Measurements from ENCODE around the gene SEC24D.

GRCh38 chr4:118721752-118722151 is 114.2 kb downstream of the SEC24D start:
- TF ChIP-seq, protein P1, sequence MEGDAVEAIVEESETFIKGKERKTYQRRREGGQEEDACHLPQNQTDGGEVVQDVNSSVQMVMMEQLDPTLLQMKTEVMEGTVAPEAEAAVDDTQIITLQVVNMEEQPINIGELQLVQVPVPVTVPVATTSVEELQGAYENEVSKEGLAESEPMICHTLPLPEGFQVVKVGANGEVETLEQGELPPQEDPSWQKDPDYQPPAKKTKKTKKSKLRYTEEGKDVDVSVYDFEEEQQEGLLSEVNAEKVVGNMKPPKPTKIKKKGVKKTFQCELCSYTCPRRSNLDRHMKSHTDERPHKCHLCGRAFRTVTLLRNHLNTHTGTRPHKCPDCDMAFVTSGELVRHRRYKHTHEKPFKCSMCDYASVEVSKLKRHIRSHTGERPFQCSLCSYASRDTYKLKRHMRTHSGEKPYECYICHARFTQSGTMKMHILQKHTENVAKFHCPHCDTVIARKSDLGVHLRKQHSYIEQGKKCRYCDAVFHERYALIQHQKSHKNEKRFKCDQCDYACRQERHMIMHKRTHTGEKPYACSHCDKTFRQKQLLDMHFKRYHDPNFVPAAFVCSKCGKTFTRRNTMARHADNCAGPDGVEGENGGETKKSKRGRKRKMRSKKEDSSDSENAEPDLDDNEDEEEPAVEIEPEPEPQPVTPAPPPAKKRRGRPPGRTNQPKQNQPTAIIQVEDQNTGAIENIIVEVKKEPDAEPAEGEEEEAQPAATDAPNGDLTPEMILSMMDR (IDR thresholded peaks at IDR 0.05): no peak
- no peak for TF ChIP-seq EP300 (IDR thresholded peaks at IDR 0.05)
